ENCODE measurements around the gene TCF7L1.
A peak's percentile ranks its signal among the peaks of the same experiment; 100 is the strongest.
"Not testable (repeated sequence)": the region's sequence is repeated elsewhere in the genome, so short reads cannot be mapped to it uniquely, and the experiment has no call there.

TCF7L1 gene, protein sequence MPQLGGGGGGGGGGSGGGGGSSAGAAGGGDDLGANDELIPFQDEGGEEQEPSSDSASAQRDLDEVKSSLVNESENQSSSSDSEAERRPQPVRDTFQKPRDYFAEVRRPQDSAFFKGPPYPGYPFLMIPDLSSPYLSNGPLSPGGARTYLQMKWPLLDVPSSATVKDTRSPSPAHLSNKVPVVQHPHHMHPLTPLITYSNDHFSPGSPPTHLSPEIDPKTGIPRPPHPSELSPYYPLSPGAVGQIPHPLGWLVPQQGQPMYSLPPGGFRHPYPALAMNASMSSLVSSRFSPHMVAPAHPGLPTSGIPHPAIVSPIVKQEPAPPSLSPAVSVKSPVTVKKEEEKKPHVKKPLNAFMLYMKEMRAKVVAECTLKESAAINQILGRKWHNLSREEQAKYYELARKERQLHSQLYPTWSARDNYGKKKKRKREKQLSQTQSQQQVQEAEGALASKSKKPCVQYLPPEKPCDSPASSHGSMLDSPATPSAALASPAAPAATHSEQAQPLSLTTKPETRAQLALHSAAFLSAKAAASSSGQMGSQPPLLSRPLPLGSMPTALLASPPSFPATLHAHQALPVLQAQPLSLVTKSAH

DNA sequence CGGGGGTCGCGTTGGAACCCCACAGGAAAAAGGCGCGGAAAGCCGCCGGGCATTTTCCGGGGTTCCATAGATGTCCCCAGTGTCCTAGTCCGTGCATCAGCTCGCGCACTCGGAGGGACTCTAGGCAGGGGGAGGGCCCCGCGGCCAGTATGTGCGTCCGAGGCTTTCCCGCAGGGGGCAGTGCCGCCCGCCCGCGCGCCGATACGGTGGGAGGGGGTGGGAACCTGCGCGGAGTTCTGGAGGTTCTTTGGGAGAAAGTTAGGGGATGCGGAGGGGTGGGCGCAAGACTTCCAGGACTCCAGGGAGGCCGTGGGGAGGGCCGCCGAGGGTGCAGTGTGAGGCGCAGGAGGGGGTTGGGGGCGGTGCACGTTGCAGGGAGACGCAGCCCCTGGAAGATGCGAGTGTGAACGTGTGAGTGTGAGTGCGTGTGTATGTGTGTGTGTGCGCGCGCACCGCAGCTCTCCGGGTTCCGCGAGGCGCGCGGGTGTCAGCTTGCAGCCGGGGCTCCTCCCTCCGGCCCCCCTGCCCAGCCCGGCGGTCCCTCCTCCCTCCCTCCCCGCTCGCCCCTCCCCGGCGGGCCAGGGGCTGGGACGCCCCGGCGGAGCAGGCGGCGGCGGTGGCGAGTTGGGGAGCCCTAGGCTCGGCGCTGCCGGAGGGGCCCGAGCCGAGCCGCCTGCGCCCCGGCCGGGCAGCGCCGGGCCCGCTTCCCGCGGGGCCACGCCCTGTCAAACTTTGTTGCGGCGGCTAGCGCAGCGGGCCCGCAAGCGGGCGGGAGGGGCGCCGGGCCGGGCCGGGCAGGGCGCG lies at the start of gene TCF7L1:
TSS of gene TCF7L1 (plus strand) at position 559 of the 804 bp plus-strand sequence. CDS start 293 bp downstream, outside the sequence.
- peak in 45 of 51 donors; percentile 6 to 81 (median 54) for DNase-seq

DNA sequence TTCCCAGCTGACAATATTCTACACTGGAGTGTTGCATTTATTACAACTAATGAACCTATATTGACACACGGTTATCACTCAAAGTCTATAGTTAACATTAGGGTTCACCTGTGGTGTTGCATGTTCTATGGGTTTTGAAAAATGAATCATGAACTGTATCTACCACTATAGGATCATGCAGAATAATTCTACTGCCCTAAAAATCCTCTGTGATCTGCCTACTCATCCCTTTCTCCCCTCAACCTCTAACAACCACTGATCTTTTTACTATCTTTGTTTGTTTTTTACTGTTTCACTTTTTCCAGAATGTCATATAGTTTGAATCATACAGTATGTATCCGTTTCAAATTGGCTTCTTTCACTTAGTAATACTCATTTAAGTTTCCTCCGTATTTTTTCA lies 47.6 kb upstream of the TCF7L1 start:
- no peak for DNase-seq

DNA sequence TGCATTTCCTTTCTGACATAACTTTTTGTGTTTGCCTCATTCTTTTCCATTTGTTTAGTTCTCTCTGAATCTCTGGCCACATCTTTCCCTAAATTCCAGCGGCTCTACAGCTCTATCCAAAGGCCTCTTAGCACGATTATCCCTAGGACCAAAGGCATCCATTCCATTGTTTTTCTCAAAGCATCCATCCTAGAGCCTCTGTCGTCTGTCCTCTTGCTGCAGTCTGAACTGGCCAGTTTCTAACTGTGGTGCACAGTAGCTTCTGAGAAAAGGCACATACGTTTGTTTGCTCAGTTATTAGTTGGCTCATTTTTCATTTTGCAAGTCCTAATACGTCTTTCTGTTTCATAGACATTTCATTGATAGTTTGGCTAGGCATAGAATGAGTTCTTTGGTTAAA lies 45.7 kb upstream of the TCF7L1 start:
- no peak for DNase-seq

DNA sequence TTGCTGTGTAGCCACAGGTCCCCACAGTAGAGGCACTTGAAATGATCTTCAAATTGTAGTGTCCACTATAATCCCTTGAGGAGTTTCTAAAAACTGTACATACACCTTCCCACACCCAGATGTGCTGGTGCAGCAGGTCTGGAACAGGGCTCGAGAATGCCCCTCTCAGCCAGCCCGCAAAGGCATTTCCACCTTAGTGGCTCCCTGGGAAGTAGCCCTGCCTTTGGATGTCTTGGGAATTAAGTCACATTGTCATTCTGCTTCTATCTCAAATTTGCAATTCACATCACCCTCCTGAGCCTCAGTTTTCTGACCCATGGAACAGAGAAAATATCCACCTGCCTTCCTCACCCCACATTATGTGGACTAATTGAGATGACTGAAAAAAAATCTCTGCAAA lies 44.3 kb upstream of the TCF7L1 start:
- no peak for DNase-seq

DNA sequence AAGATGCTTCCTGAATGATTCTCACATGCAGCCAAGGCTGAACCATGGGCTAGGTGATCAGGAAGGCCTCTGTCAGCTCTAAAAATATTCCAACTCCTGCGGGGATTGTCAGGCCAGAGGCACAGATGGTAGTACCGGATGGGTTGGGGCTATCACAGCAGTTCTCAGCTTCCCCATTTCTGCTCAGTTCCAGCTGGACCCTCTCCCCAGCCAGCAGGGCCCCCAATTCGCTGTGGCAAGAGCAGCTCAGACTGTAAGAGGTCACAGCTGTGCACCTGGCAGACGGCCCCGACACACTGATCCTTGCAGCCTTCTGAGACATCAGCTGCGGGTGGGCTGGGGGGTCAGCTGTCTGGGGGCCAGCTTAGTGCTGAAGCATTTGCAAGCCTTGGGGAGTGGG lies 43.6 kb upstream of the TCF7L1 start:
- no peak for DNase-seq

DNA sequence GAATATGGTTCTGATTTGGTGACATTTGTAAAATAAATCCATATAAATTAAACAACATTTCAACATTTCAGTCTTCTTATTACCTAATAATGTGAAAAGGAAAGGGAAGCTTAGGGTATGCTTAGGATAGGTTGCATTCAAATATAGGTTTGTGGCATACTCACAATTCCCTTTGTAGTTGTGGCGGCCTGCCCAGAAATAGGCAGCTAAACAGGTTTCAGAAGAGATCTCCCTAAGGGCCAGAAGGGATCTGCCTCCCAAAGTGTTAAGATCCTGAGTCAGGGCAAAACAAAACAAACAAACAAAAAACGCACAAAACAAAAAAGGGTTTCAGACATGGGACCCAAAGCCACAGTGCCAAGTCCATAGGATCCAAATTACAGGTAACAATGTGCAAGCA lies 41.4 kb upstream of the TCF7L1 start:
- DNase-seq, result no peak

DNA sequence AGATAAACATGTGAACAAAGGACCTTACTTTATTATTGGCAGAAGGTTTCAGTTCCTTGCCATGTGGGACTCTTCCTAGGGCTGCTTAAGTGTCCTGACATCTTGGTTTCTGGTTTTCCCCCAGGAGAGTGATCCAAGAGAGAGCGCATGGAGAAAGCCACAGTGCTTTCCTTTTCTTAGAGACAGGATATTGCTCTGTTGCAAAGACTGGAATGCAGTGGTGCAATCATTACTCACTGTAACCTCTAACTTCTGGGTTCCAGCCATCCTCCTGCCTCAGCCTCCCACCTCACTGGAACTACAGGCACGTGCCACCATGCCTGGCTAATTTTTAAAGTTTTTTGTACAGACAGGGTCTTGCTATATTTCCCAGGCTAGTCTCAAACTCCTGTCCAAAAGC lies 38.1 kb upstream of the TCF7L1 start:
- DNase-seq, result no peak

DNA sequence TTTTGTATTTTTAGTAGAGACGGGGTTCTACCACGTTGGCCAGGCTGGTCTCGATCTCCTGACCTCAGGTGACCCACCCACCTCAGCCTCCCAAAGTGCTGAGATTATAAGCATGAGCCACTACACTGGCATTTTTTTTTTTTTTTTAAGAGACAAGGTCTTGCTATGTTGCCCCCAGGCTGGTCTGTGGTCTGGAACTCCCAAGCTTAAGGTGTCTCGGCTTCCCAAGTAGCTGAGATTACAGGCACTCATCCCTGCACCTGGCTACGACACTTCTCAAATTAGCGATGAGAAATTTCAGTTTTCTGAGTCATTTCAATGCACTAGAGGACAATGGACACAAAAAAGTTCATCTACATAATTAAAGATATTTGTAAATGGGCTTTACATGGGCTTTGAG lies 36.6 kb upstream of the TCF7L1 start:
- no peak for DNase-seq

DNA sequence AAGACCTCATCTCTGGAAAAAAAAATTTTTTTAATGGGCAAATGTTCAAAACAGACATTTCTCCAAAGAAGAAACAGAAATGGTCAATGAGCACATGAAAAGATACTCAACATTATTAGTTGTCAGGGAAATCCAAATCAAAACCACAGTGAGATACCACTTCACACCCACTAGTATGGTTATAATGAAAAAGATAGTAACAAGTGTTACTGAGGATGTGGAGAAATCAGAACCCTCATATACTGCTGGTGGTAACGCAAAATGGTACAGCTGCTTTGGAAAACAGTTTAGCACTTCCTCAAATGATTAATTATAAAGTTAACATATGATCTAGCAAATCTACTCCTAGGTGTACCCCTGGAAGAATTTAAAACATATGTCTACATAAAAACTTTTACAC lies 29.0 kb upstream of the TCF7L1 start:
- DNase-seq, result no peak

DNA sequence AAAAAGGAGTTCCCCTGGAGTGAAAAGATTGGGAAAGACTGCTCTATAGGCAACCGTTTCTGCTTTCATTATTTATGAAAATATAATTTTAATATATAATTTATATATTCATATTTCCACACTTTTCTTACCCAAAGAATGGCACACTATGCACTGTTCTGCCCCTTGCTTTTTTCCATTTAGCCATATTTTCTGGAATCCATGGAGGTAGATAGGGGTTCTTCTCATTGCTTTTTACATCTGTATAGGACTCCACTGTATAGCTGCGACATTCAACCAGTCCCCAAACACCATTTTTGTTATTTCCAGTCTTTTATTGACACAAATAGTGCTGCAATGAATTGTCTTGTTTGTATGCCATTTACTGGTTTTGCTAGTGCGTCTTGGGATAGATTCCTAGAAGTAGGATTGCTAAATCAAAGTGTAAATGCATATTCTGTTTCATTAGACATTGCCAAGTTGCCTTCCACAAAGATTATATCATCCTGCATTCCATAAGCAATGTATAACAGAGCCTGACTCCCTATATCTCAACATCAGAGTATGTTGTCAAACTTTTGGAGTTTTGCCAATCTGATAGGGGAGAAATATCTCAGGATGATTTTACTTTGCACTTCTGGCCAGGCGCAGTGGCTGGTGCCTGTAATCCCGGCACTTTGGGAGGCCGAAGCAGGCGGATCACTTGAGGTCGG lies 26.6 kb upstream of the TCF7L1 start:
- DNase-seq, result no peak

DNA sequence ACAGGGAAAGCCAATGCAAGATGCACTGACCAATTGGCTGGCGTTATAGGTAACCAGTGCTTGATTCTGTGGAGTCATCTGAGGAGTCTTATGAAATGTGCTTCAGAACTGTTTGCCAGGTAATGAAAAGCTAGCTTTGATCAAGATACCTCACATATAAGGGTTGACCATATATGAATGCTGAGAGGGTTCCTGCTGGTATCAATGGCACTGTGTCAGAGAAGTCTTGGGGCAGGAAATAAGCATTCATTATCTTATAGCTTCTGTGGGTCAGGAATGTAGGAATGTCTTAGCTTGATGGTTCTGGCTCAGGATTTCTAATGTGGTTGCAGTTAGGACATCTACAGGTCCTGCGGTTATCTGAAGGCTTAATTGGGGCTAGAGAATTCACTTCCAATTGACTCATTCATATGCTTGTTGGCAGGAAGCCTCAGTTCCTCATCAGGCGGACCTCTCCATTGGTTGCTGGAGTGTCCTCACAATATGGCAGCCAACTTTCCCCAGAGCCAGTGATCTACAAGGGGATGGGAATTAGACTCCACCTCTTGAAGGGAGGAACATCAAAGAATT lies 22.1 kb upstream of the TCF7L1 start:
- DNase-seq, result no peak

DNA sequence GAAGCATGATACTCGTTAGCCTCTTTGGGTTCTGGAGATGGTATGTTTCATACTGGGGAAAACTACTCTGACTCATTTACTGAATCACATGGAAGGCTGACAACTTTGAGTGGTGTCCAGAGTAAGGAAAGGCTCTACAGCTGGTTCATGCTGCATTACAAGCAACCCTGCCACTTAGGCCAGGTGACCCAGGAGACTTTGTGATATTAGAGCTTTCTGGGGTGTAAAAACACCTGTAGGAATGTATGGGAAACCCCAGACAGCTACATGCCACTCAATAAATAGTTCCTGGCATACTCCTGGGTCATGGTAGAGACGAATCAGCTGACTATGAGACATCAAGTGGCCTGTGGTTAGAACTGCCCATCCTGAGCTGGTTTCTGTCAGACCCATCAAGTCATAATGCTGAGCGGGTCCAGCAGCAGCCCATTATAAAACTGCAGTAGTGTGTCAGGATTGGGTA lies 21.3 kb upstream of the TCF7L1 start:
- no peak for DNase-seq

DNA sequence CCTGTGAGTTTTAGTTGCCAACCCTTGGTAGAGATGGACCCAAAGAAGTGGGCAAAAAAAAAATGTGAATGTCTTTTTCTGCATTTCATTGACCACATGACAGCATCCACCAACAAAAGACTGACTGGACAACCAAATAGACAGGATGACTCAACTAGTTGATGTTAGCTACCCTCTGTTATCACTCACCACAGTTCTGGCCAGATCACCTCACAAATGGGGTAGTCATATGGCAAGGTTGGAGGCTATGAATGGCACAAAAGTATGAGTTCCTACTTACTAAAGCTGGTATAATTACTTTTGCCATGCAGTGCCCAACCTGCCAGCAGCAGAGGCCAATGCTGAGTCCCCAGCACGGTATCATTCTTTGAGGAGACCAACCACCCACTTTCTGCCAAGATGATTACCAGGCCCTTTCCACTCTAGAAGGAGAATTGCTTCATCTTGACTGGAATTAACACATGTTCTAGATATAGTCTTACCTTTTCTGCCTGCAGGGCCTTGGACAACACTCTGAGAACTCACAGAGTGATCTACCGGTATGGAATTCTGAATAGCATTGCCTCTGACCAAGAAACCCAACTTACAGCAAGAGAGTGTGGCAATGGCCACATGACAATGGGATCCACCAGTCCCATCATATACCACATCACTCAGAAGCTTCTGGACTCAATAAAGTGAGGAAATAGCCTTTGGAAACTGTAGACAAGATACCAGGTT lies 20.1 kb upstream of the TCF7L1 start:
- no peak for DNase-seq

DNA sequence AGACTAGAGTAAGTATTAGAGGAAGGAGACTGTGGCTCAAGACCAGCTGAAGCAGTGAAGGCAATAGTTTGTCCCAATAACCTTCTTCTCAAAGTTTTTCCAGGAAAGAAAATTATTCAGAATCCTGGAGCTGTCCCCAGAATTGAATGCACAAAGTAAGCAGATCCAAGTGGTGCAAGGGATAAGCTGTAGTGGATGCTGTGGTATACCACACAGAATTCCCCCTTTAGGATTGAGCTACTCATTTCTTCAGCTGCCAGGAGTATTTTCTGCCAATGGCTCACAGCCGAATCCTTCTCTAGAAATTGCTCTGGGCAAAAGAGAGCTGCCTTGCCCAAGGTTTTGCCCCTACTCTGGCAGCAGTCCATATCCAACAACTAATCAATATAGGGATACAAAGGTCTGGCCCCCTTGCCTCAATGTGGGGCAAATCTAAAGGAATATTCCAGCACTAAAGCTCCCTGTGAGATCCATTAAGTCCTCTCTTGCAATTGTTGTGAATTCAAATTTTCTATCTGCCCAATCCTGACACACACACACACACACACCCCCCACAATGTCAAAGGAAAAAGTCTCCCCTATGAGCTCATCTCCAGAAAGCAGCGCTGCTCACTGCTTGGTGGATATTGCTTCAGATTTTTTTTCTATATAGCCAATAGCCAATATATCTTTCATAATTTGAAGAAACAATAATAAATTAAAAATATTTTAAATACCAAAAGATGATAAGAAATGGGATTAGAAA lies 18.4 kb upstream of the TCF7L1 start:
- no peak for DNase-seq

DNA sequence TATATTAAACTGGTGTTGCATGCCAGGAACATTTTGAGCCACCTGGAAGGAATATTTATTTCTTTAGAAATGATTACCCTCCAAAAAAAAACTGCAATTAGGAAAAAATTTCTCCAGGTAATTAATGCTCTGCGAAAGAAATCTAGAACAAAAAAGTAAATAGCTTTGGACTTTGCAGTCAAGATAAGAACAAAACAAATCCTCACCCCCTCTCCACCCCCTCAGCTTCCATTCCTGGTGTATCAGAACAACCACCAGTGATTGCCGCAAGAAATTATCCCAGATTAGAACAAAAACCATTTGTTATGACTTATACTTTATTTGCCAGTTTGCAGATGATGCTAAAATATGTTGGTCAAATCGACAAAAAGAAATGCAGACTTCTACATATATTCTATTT lies 17.0 kb upstream of the TCF7L1 start:
- DNase-seq, result no peak

DNA sequence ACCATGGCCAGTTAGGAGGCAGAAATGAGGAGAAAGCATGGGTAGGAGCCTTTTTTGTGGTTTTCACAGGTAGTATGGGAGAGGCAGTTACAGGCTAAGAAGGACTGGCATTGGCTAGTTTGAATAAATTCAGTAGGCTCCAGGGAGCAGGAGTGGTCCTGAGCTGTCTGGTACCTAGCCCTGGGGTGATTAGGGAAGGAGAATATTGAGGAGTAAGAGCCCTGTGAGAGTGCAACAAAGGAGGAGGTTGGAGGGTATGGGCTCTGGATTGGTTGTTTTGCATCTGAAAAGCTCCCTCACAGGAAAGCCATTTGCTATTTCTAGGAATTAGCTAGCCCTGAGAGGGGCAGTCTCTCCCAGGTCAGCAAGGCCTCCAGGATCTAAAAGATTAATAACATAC lies 13.3 kb upstream of the TCF7L1 start:
- no peak for DNase-seq

DNA sequence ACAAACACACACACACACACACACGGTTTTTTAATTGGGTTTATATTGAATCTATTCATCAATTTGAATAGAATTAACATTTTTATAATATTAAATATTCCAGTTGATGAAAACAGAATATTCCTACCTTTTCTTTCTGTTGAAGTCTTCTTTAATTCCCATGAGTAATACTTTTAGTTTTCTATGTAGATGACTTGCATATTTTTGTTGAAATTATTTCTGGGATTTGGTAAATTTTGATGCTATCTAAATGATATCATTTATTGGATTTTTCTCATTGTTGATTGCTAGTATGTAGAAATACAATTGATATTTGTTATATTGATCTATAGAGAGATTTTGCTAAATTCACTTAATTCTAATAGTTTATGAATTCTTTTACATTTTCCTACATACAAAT lies 12.8 kb upstream of the TCF7L1 start:
- DNase-seq, result no peak

DNA sequence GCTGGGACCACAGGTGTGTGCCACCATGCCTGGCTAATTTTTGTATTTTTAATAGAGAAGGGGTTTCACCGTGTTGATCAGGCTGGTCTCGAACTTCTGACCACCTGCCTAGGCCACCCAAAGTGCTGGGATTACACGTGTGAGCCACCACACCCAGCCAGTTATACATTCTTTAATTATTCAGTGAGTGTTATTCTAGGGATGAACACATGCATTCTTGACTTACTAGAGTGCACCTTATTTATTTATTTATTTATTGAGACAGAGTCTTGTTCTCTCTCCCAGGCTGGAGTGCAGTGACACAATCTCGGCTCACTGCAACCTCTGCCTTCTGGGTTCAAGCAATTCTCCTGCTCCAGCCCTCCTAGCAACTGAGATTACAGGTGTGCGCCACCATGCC lies 6.7 kb upstream of the TCF7L1 start:
- not testable (repeated sequence) for DNase-seq

DNA sequence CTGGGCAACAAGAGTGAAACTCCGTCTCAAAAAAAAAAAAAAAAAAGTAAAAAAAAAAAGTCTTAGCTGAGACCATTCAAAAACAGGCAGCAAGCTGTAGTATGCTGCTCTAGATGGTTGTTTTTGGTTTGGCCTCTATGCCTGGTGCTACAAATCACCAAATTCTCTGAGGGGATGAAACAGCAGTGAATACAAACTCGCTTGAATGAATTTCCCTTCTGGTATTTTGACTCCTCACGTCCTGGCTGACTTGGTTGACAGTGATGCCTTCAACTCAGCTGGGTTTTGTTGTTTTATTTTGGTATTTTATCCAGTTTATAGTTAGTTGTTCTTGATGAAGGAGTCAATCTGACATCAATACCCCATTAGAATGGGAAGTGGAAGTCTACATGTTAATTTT lies 3.3 kb upstream of the TCF7L1 start:
- no peak for DNase-seq

DNA sequence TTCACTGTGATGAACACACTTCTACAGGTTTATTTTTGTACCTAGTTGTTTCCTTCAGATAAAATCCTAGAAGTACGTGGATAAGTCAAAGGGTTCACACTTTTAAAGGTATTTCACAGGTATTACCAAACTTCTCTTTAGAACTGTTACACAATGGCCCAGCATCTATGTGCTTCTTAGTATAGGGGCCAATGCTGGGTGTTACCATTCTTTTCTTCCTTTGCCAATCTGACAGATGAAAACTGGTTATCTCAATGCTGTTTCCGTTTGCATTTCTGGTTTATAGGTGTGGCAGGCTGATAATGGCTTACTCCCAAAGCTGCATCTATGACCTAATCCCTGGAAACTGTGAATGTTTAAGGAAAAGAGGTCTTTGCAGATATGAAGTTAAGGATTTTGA lies 2.8 kb upstream of the TCF7L1 start:
- DNase-seq, result no peak
